Measurements from ENCODE around the gene PTGER4.
"Not testable (repeated sequence)": the region's sequence is repeated elsewhere in the genome, so short reads cannot be mapped to it uniquely, and the experiment has no call there.

PTGER4 gene

DNA sequence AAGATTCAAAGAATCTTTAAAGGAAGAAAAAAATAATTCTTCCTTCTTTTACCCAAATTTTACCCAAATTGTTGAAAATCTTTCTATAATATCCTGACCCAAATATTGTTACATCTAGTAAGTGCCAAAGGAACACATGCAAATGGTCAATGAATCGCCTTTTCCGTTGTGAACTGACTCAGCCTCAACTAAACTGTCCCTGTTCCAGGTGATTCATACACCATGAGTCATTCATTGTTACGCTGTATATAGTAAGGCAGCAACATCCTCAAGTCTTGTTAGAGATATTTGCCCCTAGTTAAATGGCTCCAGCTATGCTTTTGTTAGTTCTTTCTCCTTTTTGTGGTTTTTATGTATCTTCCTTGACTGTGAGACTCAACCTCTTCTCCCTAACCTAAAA, 9.7 kb downstream of the PTGER4 start:
- DNase-seq (ENCODE audit: low spot score), result peak; percentile 74
- Mint-ChIP-seq H3K27ac (peak overlapping the region; percentile 72), H3K27me3 (ENCODE audit: low read depth) (no peaks in the 10 kb centered on the region), H3K36me3 (ENCODE audit: low read depth) (peaks cover 85% of the 10 kb centered on the region), H3K4me3 (peak overlapping the region; percentile 93), H3K9me3 (no peaks in the 10 kb centered on the region), H3K4me1 (ENCODE audit: low read depth) (peaks cover 50% of the 10 kb centered on the region)

DNA sequence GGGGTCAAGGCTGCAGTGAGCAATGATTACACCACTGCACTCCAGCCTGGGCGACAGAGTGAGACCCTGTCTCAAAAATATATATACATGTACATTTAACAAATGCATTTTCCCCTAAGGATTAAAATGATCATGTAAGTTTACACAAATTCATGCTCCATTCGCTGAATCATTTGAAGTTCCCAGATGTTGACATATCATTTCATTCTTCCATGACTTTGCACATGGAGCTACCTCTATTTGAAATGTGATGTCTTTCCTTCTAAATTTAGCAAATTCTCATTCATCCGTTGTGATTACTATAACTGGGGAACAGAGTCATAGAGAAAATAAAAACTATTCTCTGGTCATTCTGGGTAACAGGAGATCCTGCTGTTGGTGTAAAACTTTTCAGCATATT, 10.6 kb downstream of the PTGER4 start:
- peak overlapping the region; percentile 32 for H3K4me3 Mint-ChIP-seq
- H3K27me3 Mint-ChIP-seq (ENCODE audit: low read depth), result no peaks in the 10 kb centered on the region
- peak overlapping the region; percentile 57 for H3K27ac Mint-ChIP-seq
- H3K36me3 Mint-ChIP-seq (ENCODE audit: low read depth), result peaks cover 86% of the 10 kb centered on the region
- H3K9me3 Mint-ChIP-seq, result no peaks in the 10 kb centered on the region
- DNase-seq (ENCODE audit: low spot score), result no peak
- peaks cover 47% of the 10 kb centered on the region for H3K4me1 Mint-ChIP-seq (ENCODE audit: low read depth)

DNA sequence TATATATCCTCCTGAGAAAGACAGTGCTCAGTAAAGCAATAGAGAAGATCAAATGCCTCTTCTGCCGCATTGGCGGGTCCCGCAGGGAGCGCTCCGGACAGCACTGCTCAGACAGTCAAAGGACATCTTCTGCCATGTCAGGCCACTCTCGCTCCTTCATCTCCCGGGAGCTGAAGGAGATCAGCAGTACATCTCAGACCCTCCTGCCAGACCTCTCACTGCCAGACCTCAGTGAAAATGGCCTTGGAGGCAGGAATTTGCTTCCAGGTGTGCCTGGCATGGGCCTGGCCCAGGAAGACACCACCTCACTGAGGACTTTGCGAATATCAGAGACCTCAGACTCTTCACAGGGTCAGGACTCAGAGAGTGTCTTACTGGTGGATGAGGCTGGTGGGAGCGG, 12.2 kb downstream of the PTGER4 start:
- no peak for DNase-seq (ENCODE audit: low spot score)
- Mint-ChIP-seq H3K4me1 (ENCODE audit: low read depth) (peaks cover 32% of the 10 kb centered on the region), H3K4me3 (no peak overlapping the region), H3K27me3 (ENCODE audit: low read depth) (no peaks in the 10 kb centered on the region), H3K9me3 (no peaks in the 10 kb centered on the region), H3K36me3 (ENCODE audit: low read depth) (peaks cover 85% of the 10 kb centered on the region), H3K27ac (no peak overlapping the region)

DNA sequence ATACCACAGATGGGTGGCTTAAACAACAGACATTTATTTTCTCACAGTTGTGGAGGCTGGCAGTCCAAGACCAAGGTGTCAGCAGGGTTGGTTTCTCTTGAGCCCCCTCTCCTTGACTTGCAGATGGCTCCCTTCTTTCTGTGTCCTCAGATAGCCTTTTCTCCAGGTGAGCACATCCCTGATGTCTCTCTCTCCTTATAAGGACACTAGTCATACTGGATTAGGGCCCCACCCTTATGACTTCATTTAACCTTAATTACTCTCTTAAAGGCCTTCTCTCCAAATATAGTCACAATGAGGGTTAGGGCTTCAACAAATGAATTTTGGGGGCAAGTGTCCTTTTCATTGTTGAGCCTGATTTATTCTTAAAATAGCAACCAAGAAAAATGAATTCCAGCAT, 14.7 kb downstream of the PTGER4 start:
- no peak overlapping the region for H3K4me3 Mint-ChIP-seq
- H3K36me3 Mint-ChIP-seq (ENCODE audit: low read depth), result peaks cover 75% of the 10 kb centered on the region
- no peak overlapping the region for H3K27ac Mint-ChIP-seq
- H3K27me3 Mint-ChIP-seq (ENCODE audit: low read depth), result no peaks in the 10 kb centered on the region
- peaks cover 10% of the 10 kb centered on the region for H3K4me1 Mint-ChIP-seq (ENCODE audit: low read depth)
- H3K9me3 Mint-ChIP-seq, result no peaks in the 10 kb centered on the region
- no peak for DNase-seq (ENCODE audit: low spot score)

DNA sequence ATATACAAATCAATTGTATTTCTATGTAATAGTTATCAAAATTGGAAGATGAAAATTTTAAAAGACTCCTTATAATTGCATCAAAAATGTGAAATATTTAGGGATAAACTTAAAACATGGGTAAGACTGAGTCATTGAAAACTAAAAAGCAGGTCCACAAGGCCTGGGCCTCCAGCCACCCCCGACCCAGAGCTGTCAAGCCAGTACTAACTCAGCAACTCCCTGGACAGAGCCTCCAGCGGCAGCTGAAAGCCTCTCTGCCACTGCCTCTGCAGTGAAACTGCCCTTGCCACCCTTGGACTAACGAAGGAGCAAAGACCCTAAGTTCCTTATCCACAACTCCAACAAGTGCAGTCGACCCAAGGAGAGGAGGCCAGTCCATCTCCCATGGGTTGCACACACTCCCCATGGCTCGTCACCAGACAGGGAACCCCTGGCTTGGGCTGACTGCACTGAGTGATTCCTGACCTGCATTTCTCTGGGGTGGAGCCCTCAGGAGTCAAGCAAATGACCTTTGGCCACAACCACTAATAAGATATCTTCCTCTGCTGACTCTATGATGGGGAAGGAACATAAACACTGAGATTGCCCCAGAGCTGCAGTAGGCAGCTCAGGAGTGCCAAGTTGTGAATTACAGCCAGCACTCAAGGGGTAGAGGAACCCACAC, 20.5 kb downstream of the PTGER4 start:
- Mint-ChIP-seq H3K27me3 (ENCODE audit: low read depth) (no peaks in the 10 kb centered on the region), H3K9me3 (peaks cover 45% of the 10 kb centered on the region), H3K36me3 (ENCODE audit: low read depth) (peaks cover 76% of the 10 kb centered on the region), H3K4me3 (no peak overlapping the region), H3K4me1 (ENCODE audit: low read depth) (no peaks in the 10 kb centered on the region), H3K27ac (no peak overlapping the region)
- no peak for DNase-seq (ENCODE audit: low spot score)

DNA sequence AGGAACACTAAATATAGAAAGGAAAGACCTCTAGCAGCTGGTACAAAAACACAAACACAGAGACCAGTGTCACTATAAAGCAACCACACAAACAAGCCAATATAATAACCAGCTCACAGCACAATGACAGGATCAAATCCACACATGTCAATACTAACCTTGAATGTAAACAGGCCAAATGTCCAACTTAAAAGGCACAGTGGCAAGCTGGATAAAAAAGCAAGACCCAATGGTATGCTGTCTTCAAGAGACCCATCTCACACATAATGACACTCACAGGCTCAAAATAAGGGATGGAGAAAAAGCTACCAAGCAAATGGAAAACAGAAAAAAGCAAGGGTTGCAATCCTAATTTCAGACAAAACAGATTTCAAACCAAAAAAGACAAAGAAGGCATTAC, 22.3 kb downstream of the PTGER4 start:
- not testable (repeated sequence) for H3K27ac Mint-ChIP-seq; H3K4me3 Mint-ChIP-seq; H3K4me1 Mint-ChIP-seq (ENCODE audit: low read depth); DNase-seq (ENCODE audit: low spot score); H3K27me3 Mint-ChIP-seq (ENCODE audit: low read depth)
- H3K9me3 Mint-ChIP-seq, result peaks cover 56% of the 10 kb centered on the region
- peaks cover 73% of the 10 kb centered on the region for H3K36me3 Mint-ChIP-seq (ENCODE audit: low read depth)

DNA sequence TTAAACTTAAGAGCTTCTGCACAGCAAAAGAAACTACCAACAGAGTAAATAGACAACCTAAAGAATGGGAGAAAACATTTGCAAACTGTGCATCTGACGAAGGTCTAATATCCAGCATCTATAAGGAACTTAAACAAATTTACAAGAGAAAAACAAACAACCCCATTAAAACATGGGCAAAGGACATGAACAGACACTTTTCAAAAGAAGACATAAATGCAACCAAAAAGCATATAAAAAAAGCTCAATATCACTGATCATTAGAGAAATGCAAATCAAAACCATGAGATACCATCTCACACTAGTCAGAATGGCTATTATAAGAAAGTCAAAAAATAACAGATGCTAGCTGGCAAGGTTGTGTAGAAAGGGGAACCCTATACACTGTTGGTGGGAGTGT, 25.8 kb downstream of the PTGER4 start:
- H3K4me3 Mint-ChIP-seq; H3K27ac Mint-ChIP-seq; H3K4me1 Mint-ChIP-seq (ENCODE audit: low read depth); DNase-seq (ENCODE audit: low spot score); H3K27me3 Mint-ChIP-seq (ENCODE audit: low read depth): not testable (repeated sequence)
- H3K36me3 Mint-ChIP-seq (ENCODE audit: low read depth), result peaks cover 76% of the 10 kb centered on the region
- peaks cover 72% of the 10 kb centered on the region for H3K9me3 Mint-ChIP-seq

DNA sequence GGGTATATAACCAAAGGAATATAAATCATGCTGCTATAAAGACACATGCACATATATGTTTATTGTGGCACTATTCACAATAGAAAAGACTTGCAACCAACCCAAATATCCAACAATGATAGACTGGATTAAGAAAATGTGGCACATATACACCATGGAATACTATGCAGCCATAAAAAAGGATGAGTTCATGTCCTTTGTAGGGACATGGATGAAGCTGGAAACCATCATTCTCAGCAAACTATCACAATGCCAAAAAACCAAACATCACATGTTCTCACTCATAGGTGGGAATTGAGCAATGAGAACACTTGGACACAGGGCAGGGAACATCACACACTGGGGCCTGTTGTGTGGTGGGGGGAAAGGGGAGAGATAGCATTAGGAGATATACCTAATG, 30.9 kb downstream of the PTGER4 start:
- not testable (repeated sequence) for H3K27me3 Mint-ChIP-seq (ENCODE audit: low read depth); H3K4me1 Mint-ChIP-seq (ENCODE audit: low read depth); H3K4me3 Mint-ChIP-seq; DNase-seq (ENCODE audit: low spot score); H3K27ac Mint-ChIP-seq
- Mint-ChIP-seq H3K36me3 (ENCODE audit: low read depth) (peaks cover 50% of the 10 kb centered on the region), H3K9me3 (peaks cover 25% of the 10 kb centered on the region)

DNA sequence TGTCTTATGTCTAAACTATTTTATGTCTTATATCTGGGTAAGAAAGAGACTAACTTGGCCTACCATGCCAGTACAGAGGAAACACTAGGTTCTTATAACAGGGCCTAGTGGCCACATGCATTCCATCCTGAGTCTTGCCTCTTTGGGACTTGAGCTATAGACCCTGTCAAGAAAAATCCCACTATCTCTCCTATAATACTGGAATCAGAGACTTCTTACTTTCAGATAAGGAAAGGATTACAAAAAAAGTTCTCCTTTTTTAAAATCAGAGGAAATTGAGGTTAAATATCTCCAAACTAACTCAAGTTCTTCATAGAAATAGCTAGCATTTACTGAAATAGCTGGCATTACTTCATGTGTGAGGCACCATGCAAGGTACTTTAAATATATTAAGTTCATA, 34.3 kb downstream of the PTGER4 start:
- no peak for DNase-seq (ENCODE audit: low spot score)
- Mint-ChIP-seq H3K4me3 (no peak overlapping the region), H3K9me3 (peaks cover 6% of the 10 kb centered on the region), H3K27ac (no peak overlapping the region), H3K36me3 (ENCODE audit: low read depth) (peaks cover 46% of the 10 kb centered on the region), H3K27me3 (ENCODE audit: low read depth) (no peaks in the 10 kb centered on the region), H3K4me1 (ENCODE audit: low read depth) (peaks cover 5% of the 10 kb centered on the region)

DNA sequence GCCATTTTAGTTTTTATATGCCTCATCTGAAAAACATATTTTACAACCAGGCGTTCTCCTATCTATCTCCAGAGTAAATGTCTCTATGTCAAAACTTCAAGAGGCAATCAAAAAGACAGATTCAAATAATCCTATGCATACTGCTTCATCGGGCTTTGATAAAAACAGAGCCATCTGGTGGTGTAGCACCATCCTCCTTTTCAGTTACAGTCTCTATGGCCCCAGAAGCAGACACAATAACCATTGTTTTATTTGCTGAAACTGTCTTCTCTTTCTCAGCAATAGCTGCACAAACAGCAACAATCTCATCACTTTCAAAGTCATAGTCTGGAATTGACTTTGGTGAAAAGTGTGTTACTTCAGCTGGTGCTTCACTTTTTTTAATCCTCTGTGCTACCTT, 36.3 kb downstream of the PTGER4 start:
- Mint-ChIP-seq H3K36me3 (ENCODE audit: low read depth) (peaks cover 52% of the 10 kb centered on the region), H3K9me3 (peaks cover 11% of the 10 kb centered on the region), H3K4me1 (ENCODE audit: low read depth) (peaks cover 5% of the 10 kb centered on the region), H3K27ac (no peak overlapping the region), H3K27me3 (ENCODE audit: low read depth) (no peaks in the 10 kb centered on the region), H3K4me3 (no peak overlapping the region)
- DNase-seq (ENCODE audit: low spot score), result no peak

DNA sequence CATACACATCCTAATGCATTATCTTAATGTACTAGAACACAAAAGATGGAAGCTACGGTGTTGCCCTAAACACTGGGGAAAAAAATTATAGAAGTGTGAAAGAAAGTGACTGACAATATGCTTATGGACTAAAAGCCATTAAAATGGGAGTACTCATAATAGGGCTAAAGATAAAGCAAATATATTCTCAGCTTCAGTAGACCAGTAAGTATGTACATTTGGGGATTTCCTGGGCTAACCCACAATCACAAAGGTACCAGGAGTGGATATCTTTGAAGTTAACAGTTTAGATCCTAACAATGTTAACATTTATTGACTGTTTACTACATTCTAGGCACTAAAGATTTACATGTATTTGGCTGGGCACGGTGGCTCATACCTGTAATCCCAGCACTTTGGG, 36.9 kb downstream of the PTGER4 start:
- peaks cover 17% of the 10 kb centered on the region for H3K9me3 Mint-ChIP-seq
- DNase-seq (ENCODE audit: low spot score), result no peak
- no peak overlapping the region for H3K4me3 Mint-ChIP-seq
- no peak overlapping the region for H3K27ac Mint-ChIP-seq
- H3K27me3 Mint-ChIP-seq (ENCODE audit: low read depth), result no peaks in the 10 kb centered on the region
- H3K4me1 Mint-ChIP-seq (ENCODE audit: low read depth), result peaks cover 5% of the 10 kb centered on the region
- H3K36me3 Mint-ChIP-seq (ENCODE audit: low read depth), result peaks cover 54% of the 10 kb centered on the region

DNA sequence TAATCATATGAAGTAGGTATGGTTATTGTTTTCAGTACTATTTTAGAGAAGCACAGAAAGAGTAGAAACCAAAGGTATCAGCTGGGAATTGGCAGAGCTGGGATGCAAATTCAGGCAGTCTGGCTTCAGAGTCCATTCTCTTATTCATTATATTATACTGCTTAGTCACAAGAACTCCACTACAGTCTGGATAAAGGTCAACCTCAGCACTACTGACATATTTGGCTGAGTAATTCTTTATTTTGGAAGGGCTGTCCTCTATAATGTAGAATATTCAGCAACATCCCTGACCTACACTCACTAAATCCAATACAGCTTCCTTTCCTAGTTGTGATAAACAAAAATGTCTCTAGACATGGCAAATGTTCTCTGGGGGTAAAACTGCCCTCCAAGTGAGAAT, 37.6 kb downstream of the PTGER4 start:
- DNase-seq (ENCODE audit: low spot score), result no peak
- Mint-ChIP-seq H3K36me3 (ENCODE audit: low read depth) (peaks cover 53% of the 10 kb centered on the region), H3K4me3 (no peak overlapping the region), H3K4me1 (ENCODE audit: low read depth) (peaks cover 5% of the 10 kb centered on the region), H3K27ac (no peak overlapping the region), H3K27me3 (ENCODE audit: low read depth) (no peaks in the 10 kb centered on the region), H3K9me3 (peaks cover 20% of the 10 kb centered on the region)

DNA sequence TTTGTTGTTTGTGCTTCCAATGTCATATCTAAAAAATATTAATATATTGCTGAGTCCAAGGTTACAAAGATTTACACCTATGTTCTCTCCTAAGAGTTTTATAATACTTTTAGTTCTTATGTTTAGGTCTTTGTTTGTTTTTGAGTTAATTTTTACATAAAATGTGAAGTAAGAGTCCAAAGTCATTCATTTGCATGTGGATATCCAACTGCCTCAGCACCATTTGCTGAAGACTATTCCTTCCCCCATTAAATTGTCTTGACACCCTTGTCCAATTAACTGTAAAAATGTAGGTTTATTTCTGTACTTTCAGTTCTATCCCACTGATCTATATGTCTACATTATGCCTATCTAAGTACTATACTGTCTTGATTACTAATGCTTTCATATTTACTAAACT, 40.4 kb downstream of the PTGER4 start:
- no peak for DNase-seq (ENCODE audit: low spot score)
- Mint-ChIP-seq H3K36me3 (ENCODE audit: low read depth) (peaks cover 63% of the 10 kb centered on the region), H3K27ac (no peak overlapping the region), H3K4me3 (no peak overlapping the region), H3K4me1 (ENCODE audit: low read depth) (peaks cover 5% of the 10 kb centered on the region), H3K27me3 (ENCODE audit: low read depth) (no peaks in the 10 kb centered on the region), H3K9me3 (peaks cover 20% of the 10 kb centered on the region)

DNA sequence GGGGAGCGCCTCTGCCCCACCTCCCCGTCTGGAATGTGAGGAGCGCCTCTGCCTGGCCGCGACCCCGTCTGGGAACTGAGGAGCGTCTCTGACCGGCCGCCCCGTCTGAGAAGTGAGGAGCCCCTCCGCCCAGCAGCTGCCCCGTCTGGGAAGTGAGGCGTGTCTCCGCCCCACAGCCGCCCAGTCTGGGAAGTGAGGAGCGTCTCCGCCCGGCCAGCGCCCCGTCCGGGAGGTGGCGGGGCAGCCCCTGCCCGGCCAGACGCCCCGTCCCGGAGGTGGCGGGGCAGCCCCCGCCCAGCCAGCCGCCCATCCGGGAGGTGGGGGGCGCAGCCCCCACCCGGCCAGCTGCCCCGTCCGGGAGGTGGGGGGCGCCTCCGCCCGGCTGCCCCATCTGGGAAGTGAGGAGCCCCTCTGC, 42.8 kb downstream of the PTGER4 start:
- not testable (repeated sequence) for DNase-seq (ENCODE audit: low spot score); H3K4me1 Mint-ChIP-seq (ENCODE audit: low read depth); H3K27ac Mint-ChIP-seq

DNA sequence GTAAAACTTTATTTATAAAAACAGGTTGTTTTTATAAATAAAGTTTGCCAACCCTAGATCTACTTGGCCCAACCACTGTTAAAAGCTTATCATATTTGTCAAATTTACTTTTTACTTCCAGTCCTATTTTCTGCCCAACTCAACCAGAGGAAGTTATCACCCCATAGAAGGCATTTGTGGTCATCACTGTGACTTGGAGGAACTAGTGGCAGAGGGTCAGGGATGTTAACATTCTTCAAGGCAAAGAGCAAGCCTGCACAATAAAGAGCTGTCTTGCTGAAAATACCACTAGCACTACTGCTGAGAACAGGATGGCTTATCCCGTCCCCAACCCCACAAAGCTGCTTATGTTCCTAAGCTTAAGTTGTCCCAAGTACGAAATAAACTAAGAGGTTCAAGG, 53.7 kb downstream of the PTGER4 start:
- H3K36me3 Mint-ChIP-seq (ENCODE audit: low read depth), result peaks cover 14% of the 10 kb centered on the region
- no peak overlapping the region for H3K4me3 Mint-ChIP-seq
- no peaks in the 10 kb centered on the region for H3K9me3 Mint-ChIP-seq
- no peak for DNase-seq (ENCODE audit: low spot score)
- no peaks in the 10 kb centered on the region for H3K27me3 Mint-ChIP-seq (ENCODE audit: low read depth)
- peaks cover 29% of the 10 kb centered on the region for H3K4me1 Mint-ChIP-seq (ENCODE audit: low read depth)
- H3K27ac Mint-ChIP-seq, result no peak overlapping the region

More for the DNA sequence above, 42.8 kb downstream of the PTGER4 start:
- Mint-ChIP-seq H3K36me3 (ENCODE audit: low read depth) (peaks cover 55% of the 10 kb centered on the region), H3K9me3 (peaks cover 20% of the 10 kb centered on the region)
- not testable (repeated sequence) for H3K4me3 Mint-ChIP-seq; H3K27me3 Mint-ChIP-seq (ENCODE audit: low read depth)
